ENCODE data around the gene ZCCHC4.

The ZCCHC4 gene

DNA sequence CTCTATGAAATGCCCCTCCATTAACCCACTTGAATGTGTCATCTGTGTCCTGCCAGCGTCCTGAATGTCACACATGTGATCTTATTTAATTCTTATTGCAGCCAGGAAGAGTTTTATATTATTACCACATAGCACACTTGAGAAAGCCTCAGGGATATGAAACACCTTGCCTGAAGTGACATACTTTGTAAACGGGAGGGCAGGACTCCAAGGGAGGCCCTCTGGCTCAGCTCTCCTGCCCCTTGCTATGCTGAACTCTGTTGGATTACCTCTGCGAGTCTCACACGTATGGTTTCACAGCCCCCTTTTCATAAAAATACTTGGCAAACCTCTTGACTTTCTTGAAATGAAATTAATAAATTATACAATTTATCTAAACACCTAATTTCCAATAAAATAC is 11.1 kb upstream of the ZCCHC4 start:
- Histone ChIP-seq H3K9ac (no peak overlapping the region), H3K4me2 (no peak overlapping the region), H3K9me3 (no peaks in the 10 kb centered on the region), H3K4me1 (no peaks in the 10 kb centered on the region), H4K20me1 (no peaks in the 10 kb centered on the region), H3K36me3 (no peaks in the 10 kb centered on the region), H3K27me3 (no peaks in the 10 kb centered on the region), H3K27ac (no peak overlapping the region), H3K4me3 (no peak overlapping the region)
- TF ChIP-seq Cebpa-rat (IDR thresholded peaks at IDR 0.05) = no peak

DNA sequence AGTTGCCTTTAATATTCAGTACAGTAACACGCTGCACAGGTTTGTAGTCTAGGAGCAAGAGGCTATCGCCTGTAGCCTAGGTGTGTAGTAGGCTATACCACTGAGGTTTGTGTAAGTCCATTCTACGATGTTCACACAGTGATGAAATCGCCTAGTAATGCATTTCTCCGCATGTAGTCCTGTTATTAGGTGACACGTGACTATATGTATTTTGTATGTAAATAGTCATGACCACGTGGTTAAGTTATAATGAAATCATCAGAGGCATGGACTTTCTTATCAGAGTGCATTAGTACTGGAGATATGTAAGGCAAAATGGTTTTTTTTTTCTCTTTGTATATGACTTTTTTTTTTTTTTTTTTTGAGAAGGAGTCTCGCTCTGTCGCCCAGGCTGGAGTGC is 9.9 kb upstream of the ZCCHC4 start:
- no peaks in the 10 kb centered on the region for H3K36me3 ChIP-seq
- no peaks in the 10 kb centered on the region for H4K20me1 ChIP-seq

DNA sequence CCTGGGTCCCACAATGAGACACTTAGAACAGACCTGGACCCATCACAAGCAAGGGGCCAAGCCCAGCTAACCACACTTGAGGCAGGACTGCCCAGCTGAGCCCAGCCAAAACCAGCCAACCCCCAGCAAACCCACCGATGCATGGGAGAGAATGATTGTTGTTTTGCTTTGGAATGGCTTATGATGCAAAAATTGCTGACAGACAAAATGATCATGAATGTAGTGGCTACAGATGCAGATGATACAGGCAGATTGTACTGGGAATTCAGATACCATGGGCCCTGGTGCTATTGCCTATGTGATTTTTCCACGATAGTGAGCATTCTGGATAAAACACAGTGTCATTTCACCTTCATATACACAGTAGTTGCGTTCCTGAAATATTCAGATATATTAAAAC is 9.0 kb upstream of the ZCCHC4 start:
- no peak overlapping the region for H3K4me2 ChIP-seq
- TF ChIP-seq Cebpa-rat (IDR thresholded peaks at IDR 0.05) = no peak
- no peaks in the 10 kb centered on the region for H3K4me1 ChIP-seq
- H3K36me3 ChIP-seq = no peaks in the 10 kb centered on the region
- H3K9ac ChIP-seq = no peak overlapping the region
- H3K27me3 ChIP-seq = no peaks in the 10 kb centered on the region
- no peaks in the 10 kb centered on the region for H4K20me1 ChIP-seq
- no peaks in the 10 kb centered on the region for H3K9me3 ChIP-seq
- no peak overlapping the region for H3K4me3 ChIP-seq
- no peak overlapping the region for H3K27ac ChIP-seq

More for the DNA sequence above, 9.9 kb upstream of the ZCCHC4 start:
- TF ChIP-seq Cebpa-rat (IDR thresholded peaks at IDR 0.05) = no peak
- Histone ChIP-seq H3K4me1 (no peaks in the 10 kb centered on the region), H3K27ac (no peak overlapping the region), H3K4me3 (no peak overlapping the region), H3K9ac (no peak overlapping the region), H3K9me3 (no peaks in the 10 kb centered on the region), H3K27me3 (no peaks in the 10 kb centered on the region), H3K4me2 (no peak overlapping the region)

DNA sequence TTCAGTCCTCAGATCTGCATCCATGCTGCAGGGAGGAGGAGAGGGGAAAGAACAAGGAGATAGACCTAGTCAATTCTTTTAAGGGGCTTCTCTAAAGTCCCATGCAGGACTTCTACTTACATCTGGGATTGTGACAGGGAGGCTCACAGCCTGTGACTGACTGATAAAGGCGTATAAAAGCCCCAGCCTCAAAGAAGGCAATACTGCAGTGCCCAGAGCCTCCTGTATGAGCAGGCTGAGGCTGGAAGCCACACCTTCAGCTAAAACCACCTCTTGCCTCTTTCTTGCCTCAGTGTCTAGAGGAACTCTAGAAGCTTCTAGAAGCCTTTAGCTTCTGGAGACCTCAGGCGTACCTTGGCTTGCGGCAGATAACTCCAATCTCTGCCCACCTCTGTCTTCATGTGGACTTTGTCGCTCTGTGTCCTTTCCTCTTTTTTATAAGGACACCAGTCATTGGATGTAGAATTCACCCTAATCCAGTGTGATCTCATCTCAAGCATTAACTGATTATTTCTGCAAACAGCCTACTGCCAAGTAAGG is 6.0 kb upstream of the ZCCHC4 start:
- Histone ChIP-seq H3K27ac (no peak overlapping the region), H3K27me3 (no peaks in the 10 kb centered on the region), H3K9ac (no peak overlapping the region), H3K36me3 (no peaks in the 10 kb centered on the region), H4K20me1 (no peaks in the 10 kb centered on the region), H3K9me3 (no peaks in the 10 kb centered on the region), H3K4me2 (no peak overlapping the region), H3K4me3 (no peak overlapping the region), H3K4me1 (peaks cover 20% of the 10 kb centered on the region)
- TF ChIP-seq Cebpa-rat (IDR thresholded peaks at IDR 0.05) = no peak

DNA sequence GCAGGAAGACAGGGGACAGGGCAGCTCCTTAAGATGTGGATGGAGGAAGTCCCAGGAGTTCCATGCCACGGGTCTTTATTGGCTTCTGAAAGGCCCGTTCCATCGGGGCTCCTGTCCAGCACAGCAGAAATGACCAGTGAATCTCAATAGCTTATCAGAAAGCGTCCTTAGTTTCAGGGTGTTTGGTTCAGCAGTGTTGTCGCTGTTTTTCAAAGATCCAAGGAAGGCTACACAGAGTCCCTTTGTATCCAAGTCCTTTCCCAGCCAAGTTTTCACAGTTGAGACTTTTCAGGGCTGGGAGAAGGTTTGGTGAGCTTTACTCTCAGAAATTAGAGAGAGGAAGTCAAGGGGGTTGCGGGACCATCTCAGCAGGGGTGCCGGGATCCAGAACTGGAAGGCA is 5.0 kb upstream of the ZCCHC4 start:
- H3K4me1 ChIP-seq = peaks cover 20% of the 10 kb centered on the region
- no peak overlapping the region for H3K4me2 ChIP-seq
- no peaks in the 10 kb centered on the region for H4K20me1 ChIP-seq
- no peaks in the 10 kb centered on the region for H3K9me3 ChIP-seq
- H3K27ac ChIP-seq = no peak overlapping the region
- no peaks in the 10 kb centered on the region for H3K36me3 ChIP-seq
- H3K27me3 ChIP-seq = no peaks in the 10 kb centered on the region
- H3K9ac ChIP-seq = no peak overlapping the region
- TF ChIP-seq Cebpa-rat (IDR thresholded peaks at IDR 0.05) = no peak
- no peak overlapping the region for H3K4me3 ChIP-seq

DNA sequence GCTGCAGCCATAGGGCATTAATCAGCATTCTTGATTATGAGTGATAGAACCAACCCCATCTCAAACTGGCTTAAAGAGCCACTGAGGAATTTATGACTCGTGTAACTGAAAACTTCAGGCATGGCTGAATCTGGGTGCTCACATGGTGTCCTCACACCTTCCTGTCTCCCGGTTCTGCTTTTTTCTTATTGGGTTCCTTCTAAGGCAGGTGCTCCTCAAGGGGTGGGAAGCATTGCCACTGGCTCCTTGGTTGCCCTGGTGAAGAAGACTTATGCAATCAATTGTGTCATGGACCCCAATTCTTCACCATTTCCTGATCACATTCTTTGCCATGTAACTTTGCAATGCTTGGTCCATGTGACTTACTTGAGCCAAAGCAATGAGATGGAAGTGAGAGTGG is 4.3 kb upstream of the ZCCHC4 start:
- no peak overlapping the region for H3K4me2 ChIP-seq
- H3K27me3 ChIP-seq = no peaks in the 10 kb centered on the region
- no peak overlapping the region for H3K27ac ChIP-seq
- H3K4me1 ChIP-seq = peaks cover 23% of the 10 kb centered on the region
- H3K36me3 ChIP-seq = no peaks in the 10 kb centered on the region
- H3K9ac ChIP-seq = no peak overlapping the region
- H3K9me3 ChIP-seq = no peaks in the 10 kb centered on the region
- no peak for TF ChIP-seq Cebpa-rat (IDR thresholded peaks at IDR 0.05)
- no peak overlapping the region for H3K4me3 ChIP-seq
- no peaks in the 10 kb centered on the region for H4K20me1 ChIP-seq

DNA sequence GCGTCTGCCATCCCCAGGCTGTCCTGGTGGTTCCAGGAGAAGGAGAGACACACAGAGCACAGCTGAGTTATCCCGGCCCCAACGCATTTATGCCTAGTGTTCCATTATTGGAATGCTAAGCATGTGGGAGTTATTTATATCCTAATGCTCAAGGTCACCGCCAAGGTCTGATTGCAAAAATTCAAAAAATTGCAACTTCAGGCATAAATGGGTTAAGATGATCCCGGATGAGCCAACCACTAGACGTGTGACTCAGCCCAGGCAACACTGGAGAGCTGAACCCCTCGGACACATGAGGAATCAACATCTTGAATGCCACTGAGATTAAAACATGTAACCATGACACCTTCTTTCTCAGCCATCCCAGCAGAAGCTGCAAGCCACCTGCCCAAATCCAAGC is 3.8 kb upstream of the ZCCHC4 start:
- no peak overlapping the region for H3K27ac ChIP-seq
- no peak overlapping the region for H3K4me3 ChIP-seq
- no peaks in the 10 kb centered on the region for H3K27me3 ChIP-seq
- H4K20me1 ChIP-seq = no peaks in the 10 kb centered on the region
- H3K4me2 ChIP-seq = no peak overlapping the region
- no peak for TF ChIP-seq Cebpa-rat (IDR thresholded peaks at IDR 0.05)
- H3K4me1 ChIP-seq = peaks cover 28% of the 10 kb centered on the region
- no peaks in the 10 kb centered on the region for H3K36me3 ChIP-seq
- no peak overlapping the region for H3K9ac ChIP-seq
- H3K9me3 ChIP-seq = no peaks in the 10 kb centered on the region

DNA sequence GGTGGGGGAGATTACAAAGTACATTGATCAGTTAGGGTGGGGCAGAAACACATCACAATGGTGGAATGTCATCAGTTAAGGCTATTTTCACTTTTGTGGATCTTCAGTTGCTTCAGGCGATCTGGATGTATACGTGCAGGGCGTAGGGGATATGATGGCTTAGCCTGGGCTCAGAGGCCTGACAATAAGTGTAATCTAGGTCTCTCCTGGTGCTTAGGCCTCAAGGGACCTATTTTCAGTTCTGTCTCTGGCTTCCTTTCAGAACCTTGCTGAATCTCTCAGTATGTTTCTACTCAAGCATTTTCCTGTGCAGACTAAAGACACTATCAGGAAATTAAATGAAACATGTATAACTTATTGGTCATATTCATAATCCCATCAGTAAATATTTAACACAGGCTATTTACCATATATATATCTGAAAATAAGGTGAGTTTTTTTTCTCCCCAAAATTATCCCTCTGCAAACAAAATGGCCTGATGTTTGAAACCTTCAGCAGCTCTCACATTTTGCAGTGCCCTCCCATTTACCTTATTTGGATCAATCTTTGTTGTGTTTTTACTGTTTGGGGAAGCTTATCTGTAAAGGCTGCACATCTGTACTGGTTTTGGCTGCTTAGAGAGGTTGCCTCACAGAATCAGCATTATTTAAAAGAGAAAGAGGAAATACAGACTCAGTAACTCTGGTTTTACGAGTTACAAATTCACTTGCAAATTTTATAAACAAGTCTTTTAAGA is 2.3 kb upstream of the ZCCHC4 start:
- Histone ChIP-seq H3K4me2 (peak overlapping the region; percentile 54), H3K4me3 (no peak overlapping the region), H3K27ac (peak overlapping the region; percentile 31), H3K9ac (peak overlapping the region; percentile 32), H4K20me1 (no peaks in the 10 kb centered on the region), H3K27me3 (no peaks in the 10 kb centered on the region), H3K9me3 (no peaks in the 10 kb centered on the region), H3K36me3 (peaks cover 9% of the 10 kb centered on the region), H3K4me1 (peaks cover 31% of the 10 kb centered on the region)
- TF ChIP-seq Cebpa-rat (IDR thresholded peaks at IDR 0.05) = no peak

DNA sequence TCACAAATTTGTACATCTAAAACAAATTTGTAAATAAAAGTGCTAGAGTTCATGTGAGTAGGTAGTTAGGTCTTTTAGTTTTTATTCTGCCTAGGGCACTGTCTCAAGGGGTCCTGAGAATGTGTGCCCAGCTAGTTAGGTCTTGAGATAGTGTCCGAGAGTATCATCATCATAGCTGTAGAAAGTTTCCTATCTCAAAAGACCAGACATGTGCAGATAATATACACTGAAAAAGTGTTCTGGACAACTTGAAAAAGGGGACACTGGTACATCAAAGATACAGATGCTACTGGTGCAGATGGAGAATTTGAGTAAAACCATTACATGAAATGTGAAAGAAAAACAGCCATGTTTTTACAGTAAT is 1.8 kb upstream of the ZCCHC4 start:
- Histone ChIP-seq H3K27me3 (no peaks in the 10 kb centered on the region), H3K4me3 (no peak overlapping the region), H4K20me1 (no peaks in the 10 kb centered on the region), H3K9me3 (no peaks in the 10 kb centered on the region), H3K36me3 (peaks cover 15% of the 10 kb centered on the region), H3K4me2 (peak overlapping the region; percentile 54), H3K27ac (peak overlapping the region; percentile 31), H3K4me1 (peaks cover 31% of the 10 kb centered on the region), H3K9ac (peak overlapping the region; percentile 32)
- no peak for TF ChIP-seq Cebpa-rat (IDR thresholded peaks at IDR 0.05)

DNA sequence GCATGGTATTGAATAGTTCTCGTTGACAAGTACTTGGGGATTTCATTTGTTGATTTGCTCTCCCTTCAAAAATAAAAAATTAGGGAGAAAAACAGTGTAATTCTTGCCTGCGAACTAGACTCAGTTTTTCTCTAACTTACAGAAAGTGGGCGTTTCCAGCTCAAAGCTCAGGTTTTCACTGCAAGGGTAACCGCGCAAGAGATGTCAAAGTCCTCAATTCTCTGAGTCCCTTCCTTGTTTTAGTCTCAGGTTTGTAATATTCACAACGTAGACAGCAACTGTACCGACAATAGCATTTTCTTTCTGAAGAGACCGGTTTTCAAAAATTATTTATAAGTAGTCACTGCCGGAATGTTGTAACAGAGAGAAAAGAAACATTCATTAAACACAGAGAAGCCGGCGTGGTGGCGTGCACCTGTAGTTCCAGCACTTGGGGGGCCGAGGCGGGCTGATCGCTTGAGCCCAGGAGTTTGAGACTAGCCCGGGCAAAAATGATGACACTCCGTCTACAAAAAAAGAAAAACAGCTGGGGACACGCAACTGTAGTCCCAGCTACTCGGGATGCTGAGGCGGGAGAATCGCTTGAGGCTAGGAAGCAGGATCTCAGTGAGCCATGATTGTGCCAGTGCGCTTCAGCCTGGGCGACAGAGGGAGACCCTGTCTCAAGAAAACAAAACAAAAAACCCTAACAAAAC is 774 bp downstream of the ZCCHC4 start:
- H3K4me1 ChIP-seq = peaks cover 31% of the 10 kb centered on the region
- H3K9ac ChIP-seq = peak overlapping the region; percentile 90
- H3K36me3 ChIP-seq = peaks cover 31% of the 10 kb centered on the region
- no peak for TF ChIP-seq Cebpa-rat (IDR thresholded peaks at IDR 0.05)
- peak overlapping the region; percentile 88 for H3K4me2 ChIP-seq
- H3K27me3 ChIP-seq = no peaks in the 10 kb centered on the region
- no peaks in the 10 kb centered on the region for H4K20me1 ChIP-seq
- no peaks in the 10 kb centered on the region for H3K9me3 ChIP-seq
- peak overlapping the region; percentile 85 for H3K27ac ChIP-seq
- peak overlapping the region; percentile 83 for H3K4me3 ChIP-seq
